ENCODE data around the gene SYNJ2. TPM values are rescaled to one million over a fixed set of nuclear protein-coding genes. Genes with fewer than 3 reads are reported as not detected.

SYNJ2 gene
- total RNA-seq, 2 experiments from 2014 or later: 34.6 to 38.0 TPM

DNA sequence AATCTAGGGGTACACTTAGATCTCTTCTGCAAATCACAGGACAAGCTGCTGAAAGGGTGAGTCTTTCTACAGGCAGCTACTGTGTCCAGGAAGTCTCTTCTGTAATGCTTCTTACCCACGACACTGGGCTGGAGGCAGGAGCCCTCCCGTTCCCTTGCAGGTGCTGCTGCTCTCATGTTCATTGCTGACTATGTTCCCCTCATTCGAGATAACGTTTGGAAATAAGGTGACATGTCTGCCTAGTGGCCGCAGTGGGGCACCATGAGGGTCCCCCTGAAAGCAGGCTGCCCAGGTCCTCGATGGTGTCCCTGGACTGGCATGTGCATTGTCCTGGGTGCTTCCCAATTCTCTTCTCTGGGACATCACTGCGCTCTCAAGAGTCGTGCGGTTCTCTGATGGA is 74.7 kb downstream of the SYNJ2 start:
- Histone ChIP-seq H3K4me1 (ENCODE audit: insufficient read depth, low read length) (peaks cover 40% of the 10 kb centered on the region), H3K36me3 (ENCODE audit: insufficient read depth, low read length) (peaks cover 20% of the 10 kb centered on the region), H3K27ac (ENCODE audit: low read depth in 1 of 2, low read length in 2 of 2) (no peak overlapping the region), H3K27me3 (ENCODE audit: control insufficient read depth in 1 of 2, insufficient read depth in 2 of 2, low read length in 2 of 2) (no peaks in the 10 kb centered on the region), H3K9me3 (ENCODE audit: control insufficient read depth in 1 of 2, insufficient read depth in 1 of 2, low read length in 2 of 2) (no peaks in the 10 kb centered on the region), H3K4me3 (ENCODE audit: low read length) (no peak overlapping the region)
- Mint-ChIP-seq H3K9me3 (no peaks in the 10 kb centered on the region), H3K36me3 (ENCODE audit: low read depth) (peaks cover 40% of the 10 kb centered on the region), H3K27me3 (no peaks in the 10 kb centered on the region), H3K4me1 (ENCODE audit: low read depth) (peaks cover 31% of the 10 kb centered on the region), H3K4me3 (no peak overlapping the region), H3K27ac (no peak overlapping the region)
- ATAC-seq (ENCODE audit: poor library complexity) (no peak), DNase-seq (no peak)
- intact Hi-C loops (cut with DNase I, micrococcal nuclease): no loop called here
- ChIA-PET CTCF (no interaction called here), POLR2A (no interaction called here)
- TF ChIP-seq, protein P1, sequence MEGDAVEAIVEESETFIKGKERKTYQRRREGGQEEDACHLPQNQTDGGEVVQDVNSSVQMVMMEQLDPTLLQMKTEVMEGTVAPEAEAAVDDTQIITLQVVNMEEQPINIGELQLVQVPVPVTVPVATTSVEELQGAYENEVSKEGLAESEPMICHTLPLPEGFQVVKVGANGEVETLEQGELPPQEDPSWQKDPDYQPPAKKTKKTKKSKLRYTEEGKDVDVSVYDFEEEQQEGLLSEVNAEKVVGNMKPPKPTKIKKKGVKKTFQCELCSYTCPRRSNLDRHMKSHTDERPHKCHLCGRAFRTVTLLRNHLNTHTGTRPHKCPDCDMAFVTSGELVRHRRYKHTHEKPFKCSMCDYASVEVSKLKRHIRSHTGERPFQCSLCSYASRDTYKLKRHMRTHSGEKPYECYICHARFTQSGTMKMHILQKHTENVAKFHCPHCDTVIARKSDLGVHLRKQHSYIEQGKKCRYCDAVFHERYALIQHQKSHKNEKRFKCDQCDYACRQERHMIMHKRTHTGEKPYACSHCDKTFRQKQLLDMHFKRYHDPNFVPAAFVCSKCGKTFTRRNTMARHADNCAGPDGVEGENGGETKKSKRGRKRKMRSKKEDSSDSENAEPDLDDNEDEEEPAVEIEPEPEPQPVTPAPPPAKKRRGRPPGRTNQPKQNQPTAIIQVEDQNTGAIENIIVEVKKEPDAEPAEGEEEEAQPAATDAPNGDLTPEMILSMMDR (IDR thresholded peaks at IDR 0.05): no peak

DNA sequence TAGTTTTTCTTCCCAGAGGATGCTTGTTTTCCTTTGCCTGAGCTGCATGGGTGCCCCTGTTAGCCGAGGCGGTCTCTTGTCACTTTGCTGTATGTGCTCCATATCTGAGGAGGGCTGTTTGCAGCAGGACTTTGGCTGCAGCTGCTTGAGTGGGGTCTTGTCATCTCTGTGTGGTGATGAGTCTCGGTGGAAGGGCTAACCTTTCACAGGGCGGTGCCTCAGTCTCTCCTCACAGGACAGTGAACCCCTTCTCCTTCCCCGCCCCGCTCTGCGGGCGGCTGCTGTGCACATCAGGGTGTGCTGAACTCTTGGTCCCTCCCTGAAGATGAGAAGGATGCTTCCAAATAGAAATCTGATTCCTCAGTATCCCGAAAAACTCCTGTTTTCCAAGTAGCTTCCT is 75.1 kb downstream of the SYNJ2 start:
- no peaks in the 10 kb centered on the region for H3K9me3 ChIP-seq (ENCODE audit: control insufficient read depth in 1 of 2, insufficient read depth in 1 of 2, low read length in 2 of 2)
- H3K27ac Mint-ChIP-seq: no peak overlapping the region
- POLR2A ChIA-PET: interaction anchor here (2.0 kb wide), 1 partner anchor 10 kb away, joined by 13 read pairs; no protein-coding TSS in a partner anchor

DNA sequence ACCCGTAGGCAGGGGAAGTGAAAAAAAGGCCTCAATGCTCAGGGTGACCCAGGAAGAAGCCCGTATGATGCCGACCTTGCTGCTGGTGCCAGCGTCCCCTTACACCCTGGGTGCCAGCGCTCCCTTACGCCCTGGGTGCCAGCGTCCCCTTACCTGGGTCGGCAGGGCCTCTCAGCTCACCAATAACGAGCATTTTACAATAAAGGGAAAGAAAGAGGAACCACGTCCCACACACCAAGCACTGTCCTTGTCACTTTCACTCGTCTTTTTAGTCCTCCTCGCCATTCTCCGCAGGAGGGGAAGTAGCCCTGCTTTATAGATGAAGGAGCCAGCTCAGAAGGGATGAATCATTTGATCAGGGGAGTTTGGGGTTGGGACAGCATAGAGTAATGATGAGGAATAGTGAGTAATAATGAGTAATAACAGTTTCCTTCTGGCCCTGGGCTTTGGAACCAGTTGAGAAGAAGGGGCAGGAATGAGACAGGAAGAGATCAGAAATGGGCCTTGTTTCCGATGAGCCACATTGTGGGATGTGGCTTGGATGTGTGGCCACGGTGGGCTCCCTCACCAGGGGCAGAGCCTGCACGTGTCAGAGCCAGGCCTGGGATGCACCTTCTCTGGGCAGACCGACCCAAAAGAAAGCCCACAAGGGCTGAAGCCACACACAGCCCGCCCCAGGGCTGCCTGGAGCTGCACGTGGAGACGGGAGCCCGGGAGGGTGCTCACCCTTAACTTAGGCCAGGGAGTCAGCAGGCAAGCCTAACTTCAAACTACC is 75.7 kb downstream of the SYNJ2 start:
- no peaks in the 10 kb centered on the region for H3K27me3 Mint-ChIP-seq
- POLR2A ChIA-PET: interaction anchor here (1.0 to 2.0 kb wide), 8 partner anchors 8 to 78 kb away, joined by 3 to 13 read pairs (median 6); no protein-coding TSS in a partner anchor
- intact Hi-C loops (cut with DNase I, micrococcal nuclease): no loop called here
- DNase-seq (peak in 3 of 14 experiments; percentile 17 to 73 (median 62)), ATAC-seq (ENCODE audit: poor library complexity) (no peak)
- Histone ChIP-seq H3K27ac (ENCODE audit: low read depth in 1 of 2, low read length in 2 of 2) (peak overlapping the region in 1 of 2 donors; percentile 12), H3K4me3 (ENCODE audit: low read length) (no peak overlapping the region), H3K4me1 (ENCODE audit: insufficient read depth, low read length) (peaks cover 40% of the 10 kb centered on the region), H3K27me3 (ENCODE audit: control insufficient read depth in 1 of 2, insufficient read depth in 2 of 2, low read length in 2 of 2) (no peaks in the 10 kb centered on the region), H3K9me3 (ENCODE audit: control insufficient read depth in 1 of 2, insufficient read depth in 1 of 2, low read length in 2 of 2) (no peaks in the 10 kb centered on the region), H3K36me3 (ENCODE audit: insufficient read depth, low read length) (peaks cover 16% of the 10 kb centered on the region)
- CTCF ChIA-PET: no interaction called here
- peaks cover 31% of the 10 kb centered on the region for H3K4me1 Mint-ChIP-seq (ENCODE audit: low read depth)
- H3K9me3 Mint-ChIP-seq: no peaks in the 10 kb centered on the region
- H3K27ac Mint-ChIP-seq: peak overlapping the region; percentile 79
- no peak overlapping the region for H3K4me3 Mint-ChIP-seq
- peaks cover 42% of the 10 kb centered on the region for H3K36me3 Mint-ChIP-seq (ENCODE audit: low read depth)
- TF ChIP-seq, protein P1 (IDR thresholded peaks at IDR 0.05): no peak

More for the DNA sequence above, 75.1 kb downstream of the SYNJ2 start:
- Mint-ChIP-seq H3K9me3 (no peaks in the 10 kb centered on the region), H3K36me3 (ENCODE audit: low read depth) (peaks cover 42% of the 10 kb centered on the region), H3K4me3 (no peak overlapping the region), H3K27me3 (no peaks in the 10 kb centered on the region), H3K4me1 (ENCODE audit: low read depth) (peaks cover 31% of the 10 kb centered on the region)
- Histone ChIP-seq H3K27ac (ENCODE audit: low read depth in 1 of 2, low read length in 2 of 2) (peak overlapping the region in 1 of 2 donors; percentile 9), H3K27me3 (ENCODE audit: control insufficient read depth in 1 of 2, insufficient read depth in 2 of 2, low read length in 2 of 2) (no peaks in the 10 kb centered on the region), H3K36me3 (ENCODE audit: insufficient read depth, low read length) (peaks cover 20% of the 10 kb centered on the region), H3K4me1 (ENCODE audit: insufficient read depth, low read length) (peaks cover 40% of the 10 kb centered on the region), H3K4me3 (ENCODE audit: low read length) (no peak overlapping the region)
- CTCF ChIA-PET: no interaction called here
- DNase-seq: no peak
- intact Hi-C loops (cut with DNase I, micrococcal nuclease): no loop called here
- ATAC-seq (ENCODE audit: poor library complexity): no peak
- TF ChIP-seq, protein P1 (IDR thresholded peaks at IDR 0.05): no peak

Data from CD4-positive, alpha-beta T cell (primary cell).